Measurements from ENCODE around the gene HPS4. TPM values are rescaled to one million over a fixed set of nuclear protein-coding genes. Genes with fewer than 3 reads are reported as not detected.
A peak's percentile ranks its signal among the peaks of the same experiment; 100 is the strongest.

Gene HPS4
- total RNA-seq, 1 experiment from 2014 or later: 24.3 TPM

DNA sequence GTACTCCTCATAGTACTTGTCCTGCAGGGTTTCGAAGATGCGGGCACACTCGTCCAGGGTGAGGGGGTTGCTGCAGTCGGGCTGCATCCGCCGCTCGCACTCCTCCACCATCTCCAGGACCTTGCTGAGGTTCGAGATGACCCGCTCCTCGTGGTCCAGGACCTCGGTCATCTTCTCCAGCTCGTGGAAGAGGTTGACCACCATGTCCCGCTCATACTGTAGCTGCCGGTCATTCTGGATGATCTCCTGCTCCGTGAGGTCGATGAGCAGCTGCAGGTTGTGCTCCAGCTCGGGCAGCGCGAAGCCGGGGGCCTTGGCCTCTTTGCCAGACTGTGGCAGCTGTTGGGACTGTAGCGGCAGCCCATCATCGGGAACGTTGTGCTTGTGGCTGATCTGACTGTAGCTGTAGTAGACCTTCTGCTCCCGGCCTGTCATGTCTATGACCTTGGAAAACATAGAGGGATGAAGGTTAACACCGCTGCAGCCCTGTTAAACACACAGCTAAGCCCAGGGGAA is 15.7 kb upstream of the HPS4 start:
- no peak for DNase-seq (ENCODE audit: low spot score)

DNA sequence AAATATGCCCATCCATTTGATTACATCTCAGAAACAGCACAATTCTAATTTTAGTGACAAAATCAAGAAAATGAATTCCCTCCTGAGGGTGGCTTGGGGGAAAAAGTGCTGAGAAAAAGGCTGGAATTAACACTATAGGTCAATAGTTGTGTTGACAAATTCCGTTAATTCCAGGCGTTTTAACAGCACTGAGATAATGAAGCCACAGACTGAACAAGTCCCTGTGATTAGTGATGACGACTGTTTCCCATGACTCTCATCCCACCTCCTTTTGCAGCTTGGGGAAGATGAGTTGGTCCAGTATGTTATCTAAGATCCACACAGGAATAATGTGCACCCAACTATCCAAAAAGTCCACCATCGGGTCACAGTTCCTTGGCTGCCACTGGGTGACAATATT is 12.9 kb upstream of the HPS4 start:
- DNase-seq (ENCODE audit: low spot score): no peak

- DNase-seq (ENCODE audit: low spot score): no peak
Observed at GRCh38 chr22:26494506-26494905, 10.9 kb upstream of the HPS4 start.

DNA sequence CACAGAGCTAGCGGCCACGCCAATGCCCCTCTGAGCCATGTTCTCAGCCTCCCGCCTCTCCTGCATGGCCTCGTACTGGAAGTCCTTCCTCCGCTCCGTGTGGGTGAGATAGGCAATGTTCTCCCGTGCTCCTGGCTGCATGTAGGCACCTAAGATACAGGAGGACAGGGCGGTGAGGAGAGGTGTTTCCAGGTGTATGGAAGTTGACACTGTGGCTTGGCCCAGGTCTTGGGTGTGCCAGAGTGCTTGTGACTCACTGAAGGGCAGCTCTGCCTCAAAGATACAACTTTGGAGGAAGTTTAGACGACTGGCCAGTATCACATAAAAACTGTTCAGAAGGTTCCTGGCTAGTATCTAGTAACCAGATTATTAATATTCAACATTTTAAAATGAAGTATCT is 8.6 kb upstream of the HPS4 start:
- DNase-seq (ENCODE audit: low spot score): no peak

- DNase-seq (ENCODE audit: low spot score): no peak
Observed at GRCh38 chr22:26489447-26490036, 6.0 kb upstream of the HPS4 start.

DNA sequence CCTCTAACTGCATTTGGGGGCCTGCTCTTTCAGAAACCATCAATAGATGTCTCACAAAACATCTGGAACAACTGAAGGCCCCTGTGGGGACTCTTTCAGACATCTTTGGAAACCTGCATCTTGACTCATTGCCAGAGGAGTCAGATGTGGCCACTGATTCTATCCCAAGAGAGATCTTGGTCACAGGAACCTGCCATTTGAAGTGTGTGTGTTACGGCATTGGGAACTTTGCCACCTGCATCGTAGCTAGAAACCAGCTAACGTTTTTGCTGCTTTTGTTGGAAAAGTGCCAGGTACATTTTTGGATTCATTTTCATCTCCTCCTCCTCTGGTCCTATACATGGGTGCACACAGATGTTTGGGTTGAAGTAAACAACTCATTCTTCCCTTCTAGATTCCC is 4.4 kb upstream of the HPS4 start:
- no peak for DNase-seq (ENCODE audit: low spot score)

DNA sequence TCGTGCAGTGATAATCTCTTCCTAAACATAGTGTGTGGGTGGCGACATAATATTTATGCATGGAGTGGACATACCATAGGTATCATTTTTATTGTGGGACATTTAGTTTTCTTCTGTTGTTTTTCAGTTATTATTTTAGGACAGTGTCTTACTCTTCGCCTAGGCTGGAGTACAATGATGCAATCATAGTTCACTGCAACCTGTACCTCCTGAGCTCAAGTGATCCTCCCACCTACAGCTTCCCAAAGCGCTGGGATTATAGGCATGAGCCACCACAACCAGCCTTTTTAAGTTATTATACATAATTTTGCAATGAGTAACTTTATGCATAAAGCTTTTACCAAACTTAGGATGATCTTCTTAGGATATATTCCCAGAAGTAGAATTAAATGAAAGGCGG is 2.8 kb upstream of the HPS4 start:
- DNase-seq (ENCODE audit: low spot score): no peak

DNA sequence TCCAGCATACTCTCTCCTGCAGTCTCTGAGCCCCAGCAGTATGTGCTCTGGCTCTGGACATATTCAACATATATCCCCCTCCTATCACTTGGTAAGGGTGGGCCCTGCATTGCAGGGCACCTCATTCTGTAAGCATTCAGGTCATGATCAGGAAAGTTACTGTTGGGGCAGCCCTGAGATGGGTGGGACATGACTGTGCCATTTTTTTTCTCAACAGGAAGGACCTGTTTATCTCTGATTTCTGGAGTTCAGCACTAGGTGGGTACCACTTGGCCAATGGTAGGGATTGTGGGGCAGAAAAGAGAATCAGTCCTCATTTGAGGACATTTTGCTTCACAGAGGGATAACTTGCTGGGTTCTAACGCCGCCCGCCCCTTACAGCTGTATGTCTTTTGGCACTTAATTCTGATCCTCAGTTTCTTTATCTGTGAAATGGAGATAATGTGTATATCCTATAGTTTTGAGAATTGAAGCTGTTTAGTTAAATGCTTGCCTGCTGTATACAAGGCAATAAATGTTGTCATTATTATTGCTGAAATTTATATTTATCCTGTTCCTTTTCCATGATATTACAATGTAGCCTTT is 2.3 kb upstream of the HPS4 start:
- DNase-seq (ENCODE audit: low spot score): no peak

DNA sequence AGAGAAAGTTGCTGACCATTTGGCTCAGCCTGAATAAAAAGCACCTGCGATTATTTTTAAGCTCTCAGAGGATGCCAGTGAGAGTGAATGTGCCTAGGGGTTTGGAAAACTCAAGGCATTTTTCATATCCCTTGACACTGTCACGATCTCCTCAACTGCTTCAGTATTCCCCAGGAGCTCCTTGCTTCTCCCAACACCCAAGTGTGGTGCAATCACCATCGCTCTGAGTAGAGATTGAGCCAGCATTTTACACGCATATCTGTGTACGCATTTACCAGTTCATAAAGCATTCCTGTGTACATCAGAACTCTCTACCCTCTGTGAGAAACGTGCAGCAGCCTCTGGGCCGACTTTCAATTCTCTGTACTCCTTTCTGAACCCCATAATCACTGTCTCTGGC is 1.4 kb upstream of the HPS4 start:
- no peak for DNase-seq (ENCODE audit: low spot score)

DNA sequence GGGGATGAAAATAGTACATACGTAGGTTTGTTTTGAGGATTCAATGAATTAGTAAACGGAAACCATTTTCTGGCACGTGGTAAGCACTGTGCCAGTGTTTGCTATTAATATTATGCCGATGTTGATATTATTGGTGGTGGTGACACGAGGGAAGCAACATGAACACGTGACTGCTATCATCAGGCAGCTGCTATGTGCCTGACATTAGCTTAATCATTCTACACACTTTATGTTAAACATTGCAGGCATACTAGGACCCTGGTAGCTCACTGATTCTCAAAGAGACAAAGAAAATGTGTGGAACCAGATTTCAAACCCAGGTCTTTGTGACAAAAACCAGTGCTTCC is 750 bp upstream of the HPS4 start:
- no peak for DNase-seq (ENCODE audit: low spot score)

DNA sequence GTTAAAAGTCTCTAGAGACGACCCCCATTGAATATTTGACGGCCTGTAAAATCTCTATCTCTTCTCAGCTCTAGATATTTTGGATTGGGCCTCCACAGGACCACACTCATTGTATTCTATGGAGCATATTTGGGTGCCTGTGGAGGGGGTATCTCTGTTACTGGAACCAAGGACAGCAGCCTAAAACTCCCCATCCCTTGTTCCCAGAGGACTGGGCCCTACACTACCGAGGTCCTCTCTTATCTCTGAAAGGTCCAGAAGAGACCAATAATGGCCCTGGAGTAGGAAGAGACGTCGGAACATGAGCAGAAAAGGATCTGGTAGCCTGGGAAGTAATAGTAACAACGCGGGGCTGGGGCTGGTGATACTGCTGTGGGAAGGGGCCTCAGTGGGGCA is 542 bp downstream of the HPS4 start:
- peak; percentile 5 for DNase-seq (ENCODE audit: low spot score)

DNA sequence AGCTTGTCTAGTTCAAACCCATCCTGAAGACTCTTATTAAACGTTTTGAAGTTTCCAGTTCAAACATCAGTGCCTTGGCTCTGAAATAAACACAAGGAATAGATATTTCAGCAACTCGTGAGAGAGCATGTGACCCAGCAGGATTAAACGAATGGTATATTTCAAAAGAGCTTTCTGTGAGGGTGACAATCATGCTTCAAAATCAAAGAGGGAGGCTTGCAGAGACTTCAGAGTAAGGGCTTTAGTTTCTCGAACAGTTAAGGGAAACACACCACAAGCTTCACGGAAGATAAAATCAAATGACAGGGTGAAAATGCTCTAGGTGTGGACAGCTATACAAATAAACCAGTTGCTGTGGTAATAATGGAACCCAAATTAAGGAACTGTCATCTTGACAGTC is 1.4 kb downstream of the HPS4 start:
- no peak for DNase-seq (ENCODE audit: low spot score)

DNA sequence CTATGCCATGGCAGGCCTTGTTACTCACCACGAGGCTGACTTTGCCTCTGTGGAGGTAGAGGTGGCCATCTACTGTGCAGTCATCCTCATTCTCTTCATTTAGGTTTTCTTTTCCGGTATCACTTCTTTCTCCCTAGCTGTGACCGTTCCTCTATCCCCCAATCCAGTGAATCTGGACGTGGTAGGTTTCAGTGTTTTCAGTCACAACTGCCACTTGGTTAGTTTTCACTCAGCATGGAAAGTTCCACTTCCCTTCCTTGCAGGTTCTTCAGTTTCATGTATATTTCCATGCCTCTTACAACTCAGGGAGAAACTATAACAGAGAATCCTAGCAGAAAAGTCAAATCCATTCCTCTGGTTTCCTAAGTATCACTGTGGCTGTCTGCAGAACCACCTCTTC is 1.9 kb downstream of the HPS4 start:
- no peak for DNase-seq (ENCODE audit: low spot score)

DNA sequence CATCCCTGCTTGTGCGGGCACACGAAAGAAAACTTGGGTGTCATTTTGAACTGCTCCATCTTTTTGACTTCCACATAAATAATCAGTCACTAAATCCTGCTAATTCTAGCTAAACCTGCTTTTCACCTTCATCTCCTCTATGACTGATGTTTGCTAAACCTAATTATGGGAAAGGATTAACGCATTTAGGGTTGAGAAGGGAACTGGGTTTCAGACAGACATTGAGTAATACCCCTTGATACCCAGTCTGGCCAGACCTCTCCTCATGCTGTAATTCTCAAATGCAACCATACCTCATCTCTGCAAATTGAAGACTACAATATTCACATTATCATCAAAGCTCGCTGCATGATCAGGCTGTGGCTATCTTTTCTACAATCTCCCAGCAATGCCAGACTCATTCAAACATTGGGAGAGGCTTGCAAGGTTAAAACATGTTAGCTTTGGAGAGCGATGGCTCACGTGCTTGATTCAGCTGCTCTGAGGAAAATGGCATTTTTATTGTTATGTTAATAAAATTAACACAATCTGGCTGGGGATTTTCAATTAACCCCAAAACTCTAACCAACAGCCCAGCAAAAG is 2.4 kb downstream of the HPS4 start:
- no peak for DNase-seq (ENCODE audit: low spot score)

- no peak for DNase-seq (ENCODE audit: low spot score)
Observed at GRCh38 chr22:26480611-26480932, 3.0 kb downstream of the HPS4 start.

DNA sequence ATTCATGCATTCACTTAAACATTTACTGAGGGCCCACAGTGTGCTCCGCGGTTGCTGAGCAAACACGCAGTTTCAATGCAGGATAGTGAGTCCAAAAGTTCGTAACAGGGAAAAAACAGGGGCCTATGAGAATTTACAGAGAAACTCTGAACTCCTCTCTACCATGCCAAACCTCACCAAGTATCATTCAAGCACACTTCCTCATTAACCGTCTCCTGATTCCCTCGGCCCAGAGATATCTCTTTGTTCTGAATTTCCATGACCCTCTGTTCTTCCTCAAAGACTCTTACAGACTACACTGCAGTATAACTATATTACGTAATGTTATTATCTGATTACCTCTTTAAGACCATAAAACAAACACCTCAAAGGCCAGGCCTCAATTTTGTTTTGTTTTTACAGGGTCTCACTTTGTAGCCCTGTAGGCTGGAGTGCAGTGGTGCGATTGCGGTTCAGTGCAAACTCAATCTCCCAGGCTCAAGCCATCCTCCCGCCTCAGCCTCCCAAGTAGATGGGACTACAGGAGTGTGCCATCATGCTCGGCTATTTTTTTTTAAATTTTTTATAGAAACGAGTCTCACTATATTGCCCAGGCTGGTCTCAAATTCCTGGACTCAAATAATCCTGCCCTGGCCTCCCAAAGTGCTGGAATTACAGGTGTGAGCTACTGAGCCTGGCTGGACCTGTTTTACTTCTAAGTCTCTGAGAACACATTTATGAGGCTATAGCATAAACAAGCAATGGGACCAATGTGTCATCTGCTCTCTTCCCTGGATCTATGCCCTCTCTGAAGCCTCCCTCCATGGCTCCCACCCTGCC is 3.6 kb downstream of the HPS4 start:
- DNase-seq (ENCODE audit: low spot score): peak; percentile 5

DNA sequence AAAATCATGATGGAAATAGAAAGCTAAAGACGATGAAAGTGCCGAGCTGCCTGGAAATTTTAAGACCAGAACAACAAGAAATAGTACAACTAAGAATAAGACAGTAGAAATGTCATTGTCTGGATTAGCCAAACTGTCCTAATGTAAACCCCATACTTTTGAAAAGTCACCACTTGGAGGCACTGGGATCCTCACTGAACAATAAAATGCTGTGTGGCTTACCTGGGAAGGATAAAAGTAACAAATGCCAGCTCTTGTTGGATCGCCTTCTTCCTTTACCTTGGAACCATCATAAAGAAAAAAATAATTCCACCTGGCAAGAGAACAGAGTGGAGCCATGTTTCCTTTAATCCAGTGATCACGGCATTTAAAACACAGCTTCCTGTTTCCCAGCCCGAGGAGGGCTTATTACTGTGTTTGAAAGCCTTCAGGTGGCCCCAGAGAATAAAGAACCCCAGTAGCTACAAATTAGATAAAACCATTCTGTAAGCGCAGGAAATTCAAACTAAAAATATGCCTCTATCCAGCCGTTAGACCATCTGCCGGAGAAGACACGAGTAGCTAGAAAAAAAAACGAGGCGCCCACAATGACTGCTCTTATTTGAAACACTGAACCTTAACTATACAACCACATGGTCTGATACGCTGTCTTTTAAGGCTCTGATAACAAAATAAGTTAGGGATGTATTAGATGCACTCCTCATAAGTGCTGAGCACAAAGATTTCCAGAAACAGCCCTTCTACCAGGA is 4.4 kb downstream of the HPS4 start:
- DNase-seq (ENCODE audit: low spot score): peak; percentile 31

GRCh38 chr22:26477341-26477731 is 6.2 kb downstream of the HPS4 start:
- no peak for DNase-seq (ENCODE audit: low spot score)

- no peak for DNase-seq (ENCODE audit: low spot score)
Observed at GRCh38 chr22:26476705-26477340, 6.8 kb downstream of the HPS4 start.

- no peak for DNase-seq (ENCODE audit: low spot score)
Observed at GRCh38 chr22:26474682-26475081, 8.9 kb downstream of the HPS4 start.

- peak; percentile 88 for DNase-seq (ENCODE audit: low spot score)
Observed at GRCh38 chr22:26471522-26471921, 12.1 kb downstream of the HPS4 start.

- DNase-seq (ENCODE audit: low spot score): no peak
Observed at GRCh38 chr22:26470807-26471206, 12.8 kb downstream of the HPS4 start.

Measured in HT-29 (cell line).